ENCODE results near the gene BNIP1. TPM values are rescaled to one million over a fixed set of nuclear protein-coding genes. Genes with fewer than 3 reads are reported as not detected.
A peak's percentile ranks its signal among the peaks of the same experiment; 100 is the strongest.

BNIP1 gene
- total and polyA plus RNA-seq, 8 donors: 3.6 to 28.0 (median 13.4) TPM; not detected in 1

DNA sequence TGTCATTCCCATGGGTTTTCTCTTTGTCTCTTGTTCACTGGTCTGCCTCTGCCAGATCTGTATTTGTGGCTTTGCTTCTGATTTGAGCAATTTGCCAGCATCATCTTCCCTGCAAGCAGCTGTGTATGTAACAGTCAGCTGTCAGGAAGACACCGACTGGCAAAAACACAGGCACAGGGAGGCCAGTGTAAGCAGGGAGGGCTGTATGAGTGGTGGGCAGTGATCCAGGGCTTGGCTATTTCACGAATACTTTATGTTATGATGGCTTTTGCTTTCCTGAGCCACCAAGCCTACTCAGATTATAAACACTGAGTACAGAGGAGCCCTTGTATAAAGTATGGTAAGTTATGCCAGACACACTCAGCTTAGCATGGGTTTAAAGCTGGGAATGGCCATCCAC is 11.6 kb downstream of the BNIP1 start:
- DNase-seq: peak in 1 of 2 donors; percentile 28
- TF ChIP-seq POLR2AphosphoS5 (IDR thresholded peaks at IDR 0.05) (no peak), EP300 (IDR thresholded peaks at IDR 0.05) (no peak), POLR2A (IDR thresholded peaks at IDR 0.05) (no peak)
- TF ChIP-seq, protein P1, sequence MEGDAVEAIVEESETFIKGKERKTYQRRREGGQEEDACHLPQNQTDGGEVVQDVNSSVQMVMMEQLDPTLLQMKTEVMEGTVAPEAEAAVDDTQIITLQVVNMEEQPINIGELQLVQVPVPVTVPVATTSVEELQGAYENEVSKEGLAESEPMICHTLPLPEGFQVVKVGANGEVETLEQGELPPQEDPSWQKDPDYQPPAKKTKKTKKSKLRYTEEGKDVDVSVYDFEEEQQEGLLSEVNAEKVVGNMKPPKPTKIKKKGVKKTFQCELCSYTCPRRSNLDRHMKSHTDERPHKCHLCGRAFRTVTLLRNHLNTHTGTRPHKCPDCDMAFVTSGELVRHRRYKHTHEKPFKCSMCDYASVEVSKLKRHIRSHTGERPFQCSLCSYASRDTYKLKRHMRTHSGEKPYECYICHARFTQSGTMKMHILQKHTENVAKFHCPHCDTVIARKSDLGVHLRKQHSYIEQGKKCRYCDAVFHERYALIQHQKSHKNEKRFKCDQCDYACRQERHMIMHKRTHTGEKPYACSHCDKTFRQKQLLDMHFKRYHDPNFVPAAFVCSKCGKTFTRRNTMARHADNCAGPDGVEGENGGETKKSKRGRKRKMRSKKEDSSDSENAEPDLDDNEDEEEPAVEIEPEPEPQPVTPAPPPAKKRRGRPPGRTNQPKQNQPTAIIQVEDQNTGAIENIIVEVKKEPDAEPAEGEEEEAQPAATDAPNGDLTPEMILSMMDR (IDR thresholded peaks at IDR 0.05): no peak
- no peaks in the 10 kb centered on the region for H3K4me1 ChIP-seq
- H3K27me3 ChIP-seq: no peaks in the 10 kb centered on the region
- peaks cover 38 to 100% (median 94%) of the 10 kb centered on the region in 4 donors for H3K36me3 ChIP-seq
- H3K9me3 ChIP-seq: no peaks in the 10 kb centered on the region
- H3K27ac ChIP-seq: no peak overlapping the region
- 25 to 84% (median 72%) methylated on average over 2 of the region's 2 CpGs for WGBS, 5 donors
- no peak overlapping the region for H3K4me3 ChIP-seq
- intact Hi-C loops (cut with DNase I; ENCODE audit: low total_unique reads): no loop called here

DNA sequence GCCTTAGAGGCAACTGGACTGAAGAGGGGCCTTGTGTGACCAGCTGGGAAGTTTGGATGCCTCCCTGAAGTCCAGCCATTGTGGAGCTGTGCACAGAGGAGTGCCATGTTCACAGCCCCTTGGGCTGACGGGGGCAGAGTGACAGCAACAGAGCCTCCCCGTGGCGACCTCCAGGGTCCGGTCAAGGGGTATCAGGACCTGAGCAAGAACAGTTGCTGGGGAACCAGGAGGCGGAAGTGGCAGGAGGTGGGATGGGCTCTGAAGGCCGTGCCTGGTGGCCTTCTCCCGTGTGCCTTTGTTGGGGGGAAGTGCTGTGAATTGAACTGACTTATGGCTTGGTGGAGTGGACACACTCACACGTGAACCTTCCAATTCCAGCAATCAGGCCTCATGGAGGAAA is 14.0 kb downstream of the BNIP1 start:
- whole genome bisulfite sequencing, 5 donors: 80 to 93% (median 87%) methylated on average over 8 of the region's 8 CpGs
- H3K4me1 ChIP-seq: no peaks in the 10 kb centered on the region
- no peaks in the 10 kb centered on the region for H3K27me3 ChIP-seq
- no peak overlapping the region for H3K27ac ChIP-seq
- DNase-seq: no peak
- H3K4me3 ChIP-seq: no peak overlapping the region
- H3K9me3 ChIP-seq: no peaks in the 10 kb centered on the region
- H3K36me3 ChIP-seq: peaks cover 43 to 100% (median 100%) of the 10 kb centered on the region in 4 donors
- intact Hi-C loops (cut with DNase I; ENCODE audit: low total_unique reads): no loop called here
- TF ChIP-seq, protein P1 (IDR thresholded peaks at IDR 0.05): no peak
- TF ChIP-seq POLR2AphosphoS5 (IDR thresholded peaks at IDR 0.05) (no peak), EP300 (IDR thresholded peaks at IDR 0.05) (no peak), POLR2A (IDR thresholded peaks at IDR 0.05) (no peak)

DNA sequence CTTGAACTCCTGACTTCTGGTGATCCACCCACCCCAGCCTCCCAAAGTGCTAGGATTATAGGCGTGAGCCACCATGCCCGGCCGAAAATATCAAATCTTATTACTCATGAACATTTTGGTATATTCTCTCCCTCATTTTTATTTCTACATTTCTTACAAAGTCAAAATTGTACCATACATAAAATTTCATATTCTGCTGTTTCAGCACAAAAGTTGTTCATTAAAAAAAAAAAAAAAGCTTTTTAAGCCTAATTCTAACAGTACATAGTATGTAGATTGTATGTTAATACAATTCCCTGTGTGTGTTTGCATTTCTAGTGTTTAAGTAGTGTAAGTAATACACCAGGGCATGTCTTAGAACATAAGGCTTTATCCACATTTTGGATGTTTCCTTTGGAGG is 14.9 kb downstream of the BNIP1 start:
- Histone ChIP-seq H3K4me1 (no peaks in the 10 kb centered on the region), H3K9me3 (no peaks in the 10 kb centered on the region), H3K27ac (no peak overlapping the region), H3K36me3 (peaks cover 42 to 100% (median 100%) of the 10 kb centered on the region in 4 donors), H3K4me3 (no peak overlapping the region), H3K27me3 (no peaks in the 10 kb centered on the region)
- WGBS, 5 donors: 62 to 98% (median 93%) methylated on average over 3 of the region's 3 CpGs
- no peak for DNase-seq
- TF ChIP-seq POLR2AphosphoS5 (IDR thresholded peaks at IDR 0.05) (no peak), POLR2A (IDR thresholded peaks at IDR 0.05) (no peak)
- TF ChIP-seq, protein P1 (IDR thresholded peaks at IDR 0.05): no peak
- intact Hi-C loops (cut with DNase I; ENCODE audit: low total_unique reads): no loop called here

DNA sequence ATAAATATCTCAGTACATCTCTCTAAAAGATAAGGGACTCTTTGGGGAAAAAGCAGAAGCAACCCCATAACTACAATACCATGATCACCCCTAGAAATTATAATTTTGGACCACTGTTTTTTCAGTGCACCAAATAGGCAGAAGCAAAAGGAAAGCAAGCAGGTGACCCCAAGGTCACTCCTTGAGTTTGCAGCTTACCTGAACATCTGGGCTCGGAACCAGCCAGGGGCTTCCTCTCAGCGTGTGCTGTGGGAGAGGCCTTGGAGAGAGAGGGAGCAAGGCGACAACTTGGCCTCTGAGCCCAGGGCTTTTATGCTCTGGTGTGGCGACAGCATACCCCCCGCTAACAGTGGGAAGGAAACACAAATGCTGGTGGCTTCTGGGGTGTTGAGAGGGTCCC is 16.8 kb downstream of the BNIP1 start:
- WGBS, 5 donors: 92 to 99% (median 95%) methylated on average over 5 of the region's 5 CpGs
- DNase-seq: no peak
- H3K36me3 ChIP-seq: peaks cover 26 to 91% (median 88%) of the 10 kb centered on the region in 4 donors
- no peak overlapping the region for H3K27ac ChIP-seq
- TF ChIP-seq, protein P1 (IDR thresholded peaks at IDR 0.05): no peak
- TF ChIP-seq EP300 (IDR thresholded peaks at IDR 0.05): no peak
- no peak for TF ChIP-seq POLR2A (IDR thresholded peaks at IDR 0.05)
- TF ChIP-seq POLR2AphosphoS5 (IDR thresholded peaks at IDR 0.05): no peak
- H3K9me3 ChIP-seq: no peaks in the 10 kb centered on the region
- no peaks in the 10 kb centered on the region for H3K27me3 ChIP-seq
- H3K4me3 ChIP-seq: no peak overlapping the region
- no peaks in the 10 kb centered on the region for H3K4me1 ChIP-seq
- intact Hi-C loops (cut with DNase I; ENCODE audit: low total_unique reads): no loop called here
